MM.1S (cell line): ENCODE data around the gene NAA25.

Experiments used
- DNase-seq: peaks from one replicate; pipeline ENCODE4 v3.0.0-alpha.2; 2015
- H2AFZ ChIP-seq: fragments of 300-600 bp; sonication (generic); 2 replicates; pipeline ENCODE4 v1.6.0; 2016; ENCODE audit warnings: antibody characterized with exemption, low read length
- H3F3A ChIP-seq: fragments of 300-600 bp; sonication (generic); 2 replicates; pipeline ENCODE4 v1.6.1; 2016; ENCODE audit warnings: mild to moderate bottlenecking, antibody characterized with exemption, low read length, moderate library complexity, mixed read lengths; ENCODE audit not compliant: insufficient read depth
- H3K27ac ChIP-seq: fragments of 300-600 bp; sonication (generic); 2 replicates; pipeline ENCODE4 v1.5.1; 2016; ENCODE audit warnings: mild to moderate bottlenecking, low read length
- H3K27me3 ChIP-seq: fragments of 300-600 bp; sonication (generic); replicated peaks from 2 replicates; pipeline ENCODE4 v1.6.0; 2016; ENCODE audit warnings: low read length; ENCODE audit not compliant: insufficient read depth
- H3K36me3 ChIP-seq: fragments of 300-600 bp; sonication (generic); replicated peaks from 2 replicates; pipeline ENCODE4 v1.6.1; 2016; ENCODE audit warnings: mild to moderate bottlenecking, low read length, mixed read lengths; ENCODE audit not compliant: insufficient read depth
- H3K4me1 ChIP-seq: fragments of 300-600 bp; sonication (generic); 2 replicates; pipeline ENCODE4 v1.6.1; 2016; ENCODE audit warnings: low read length, mixed read lengths
- H3K4me2 ChIP-seq: fragments of 300-600 bp; sonication (generic); 2 replicates; pipeline ENCODE4 v1.6.0; 2016; ENCODE audit warnings: low read depth, low read length
- H3K4me3 ChIP-seq: fragments of 300-600 bp; sonication (generic); 2 replicates; pipeline ENCODE4 v1.5.1; 2016; ENCODE audit warnings: low read length, mixed read lengths
- H3K79me2 ChIP-seq: fragments of 300-600 bp; sonication (generic); 2 replicates; pipeline ENCODE4 v1.6.1; 2016; ENCODE audit warnings: mixed run types, low read length, mixed read lengths
- H3K9ac ChIP-seq: fragments of 300-600 bp; sonication (generic); 2 replicates; pipeline ENCODE4 v1.6.1; 2016; ENCODE audit warnings: low read length, mixed read lengths
- H3K9me2 ChIP-seq: fragments of 300-600 bp; sonication (generic); replicated peaks from 2 replicates; pipeline ENCODE4 v1.6.1; 2016; ENCODE audit warnings: mild to moderate bottlenecking, low read length, mixed read lengths; ENCODE audit not compliant: insufficient read depth
- H3K9me3 ChIP-seq: fragments of 300-600 bp; sonication (generic); replicated peaks from 2 replicates; pipeline ENCODE4 v1.6.1; 2016; ENCODE audit warnings: mild to moderate bottlenecking, low read length, mixed read lengths; ENCODE audit not compliant: insufficient read depth
- H4K20me1 ChIP-seq: fragments of 300-600 bp; sonication (generic); 2 replicates; pipeline ENCODE4 v1.6.1; 2016; ENCODE audit warnings: mild to moderate bottlenecking, low read length, moderate library complexity, mixed read lengths; ENCODE audit not compliant: insufficient read depth
- EZH2 ChIP-seq: fragments of 300-600 bp; sonication (generic); optimal IDR thresholded peaks from 2 replicates; pipeline ENCODE3; 2017; ENCODE audit warnings: low read depth, mild to moderate bottlenecking, antibody characterized with exemption, low read length, mixed read lengths
- EZH2phosphoT487 ChIP-seq: fragments of 300-600 bp; sonication (generic); IDR thresholded peaks from 2 replicates; pipeline ENCODE4 v1.6.1; 2018; ENCODE audit warnings: antibody characterized with exemption, low read length
- TF ChIP-seq, protein P1 (sequence below): fragments of 300-600 bp; sonication (generic); IDR thresholded peaks from 2 replicates; pipeline ENCODE4 v1.5.1; 2016; ENCODE audit warnings: antibody characterized with exemption, low read length, mixed read lengths

NAA25 gene

DNA sequence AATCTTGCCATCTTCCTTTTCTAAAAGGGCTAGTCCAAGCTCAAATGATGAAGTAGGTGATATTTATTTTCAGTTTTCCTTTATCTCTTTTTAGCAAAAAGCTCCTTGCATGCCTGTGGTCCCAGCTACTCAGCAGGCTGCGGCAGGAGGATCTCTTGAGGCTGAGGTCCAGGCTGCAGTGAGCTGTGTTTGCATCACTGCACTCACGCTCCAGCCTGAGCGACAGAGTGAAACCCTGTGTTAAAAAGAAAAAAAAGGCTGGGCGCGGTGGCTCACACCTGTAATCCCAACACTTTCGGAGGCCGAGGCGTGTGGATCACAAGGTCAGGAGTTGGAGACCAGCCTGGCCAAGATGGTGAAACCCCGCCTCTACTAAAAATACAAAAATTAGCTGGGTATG lies 100.6 kb downstream of the NAA25 start:
- H3K4me3 ChIP-seq, result no peak overlapping the region
- peaks cover 26% of the 10 kb centered on the region for H3K4me1 ChIP-seq
- no peak overlapping the region for H3K9ac ChIP-seq
- H3K9me3 ChIP-seq, result no peaks in the 10 kb centered on the region
- H3K79me2 ChIP-seq, result peaks cover 5% of the 10 kb centered on the region; the same call in 1 of the 2 replicates
- peaks cover 13% of the 10 kb centered on the region; the same call in 1 of the 2 replicates for H3F3A ChIP-seq
- no peaks in the 10 kb centered on the region for H4K20me1 ChIP-seq
- no peaks in the 10 kb centered on the region for H3K27me3 ChIP-seq
- H3K36me3 ChIP-seq, result no peaks in the 10 kb centered on the region
- no peak overlapping the region for H3K4me2 ChIP-seq
- H3K27ac ChIP-seq, result no peak overlapping the region
- TF ChIP-seq, protein P1, sequence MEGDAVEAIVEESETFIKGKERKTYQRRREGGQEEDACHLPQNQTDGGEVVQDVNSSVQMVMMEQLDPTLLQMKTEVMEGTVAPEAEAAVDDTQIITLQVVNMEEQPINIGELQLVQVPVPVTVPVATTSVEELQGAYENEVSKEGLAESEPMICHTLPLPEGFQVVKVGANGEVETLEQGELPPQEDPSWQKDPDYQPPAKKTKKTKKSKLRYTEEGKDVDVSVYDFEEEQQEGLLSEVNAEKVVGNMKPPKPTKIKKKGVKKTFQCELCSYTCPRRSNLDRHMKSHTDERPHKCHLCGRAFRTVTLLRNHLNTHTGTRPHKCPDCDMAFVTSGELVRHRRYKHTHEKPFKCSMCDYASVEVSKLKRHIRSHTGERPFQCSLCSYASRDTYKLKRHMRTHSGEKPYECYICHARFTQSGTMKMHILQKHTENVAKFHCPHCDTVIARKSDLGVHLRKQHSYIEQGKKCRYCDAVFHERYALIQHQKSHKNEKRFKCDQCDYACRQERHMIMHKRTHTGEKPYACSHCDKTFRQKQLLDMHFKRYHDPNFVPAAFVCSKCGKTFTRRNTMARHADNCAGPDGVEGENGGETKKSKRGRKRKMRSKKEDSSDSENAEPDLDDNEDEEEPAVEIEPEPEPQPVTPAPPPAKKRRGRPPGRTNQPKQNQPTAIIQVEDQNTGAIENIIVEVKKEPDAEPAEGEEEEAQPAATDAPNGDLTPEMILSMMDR, result no peak
- TF ChIP-seq EZH2, result no peak
- TF ChIP-seq EZH2phosphoT487, result no peak
- H3K9me2 ChIP-seq, result no peaks in the 10 kb centered on the region
- H2AFZ ChIP-seq, result no peak overlapping the region
- no peak for DNase-seq

DNA sequence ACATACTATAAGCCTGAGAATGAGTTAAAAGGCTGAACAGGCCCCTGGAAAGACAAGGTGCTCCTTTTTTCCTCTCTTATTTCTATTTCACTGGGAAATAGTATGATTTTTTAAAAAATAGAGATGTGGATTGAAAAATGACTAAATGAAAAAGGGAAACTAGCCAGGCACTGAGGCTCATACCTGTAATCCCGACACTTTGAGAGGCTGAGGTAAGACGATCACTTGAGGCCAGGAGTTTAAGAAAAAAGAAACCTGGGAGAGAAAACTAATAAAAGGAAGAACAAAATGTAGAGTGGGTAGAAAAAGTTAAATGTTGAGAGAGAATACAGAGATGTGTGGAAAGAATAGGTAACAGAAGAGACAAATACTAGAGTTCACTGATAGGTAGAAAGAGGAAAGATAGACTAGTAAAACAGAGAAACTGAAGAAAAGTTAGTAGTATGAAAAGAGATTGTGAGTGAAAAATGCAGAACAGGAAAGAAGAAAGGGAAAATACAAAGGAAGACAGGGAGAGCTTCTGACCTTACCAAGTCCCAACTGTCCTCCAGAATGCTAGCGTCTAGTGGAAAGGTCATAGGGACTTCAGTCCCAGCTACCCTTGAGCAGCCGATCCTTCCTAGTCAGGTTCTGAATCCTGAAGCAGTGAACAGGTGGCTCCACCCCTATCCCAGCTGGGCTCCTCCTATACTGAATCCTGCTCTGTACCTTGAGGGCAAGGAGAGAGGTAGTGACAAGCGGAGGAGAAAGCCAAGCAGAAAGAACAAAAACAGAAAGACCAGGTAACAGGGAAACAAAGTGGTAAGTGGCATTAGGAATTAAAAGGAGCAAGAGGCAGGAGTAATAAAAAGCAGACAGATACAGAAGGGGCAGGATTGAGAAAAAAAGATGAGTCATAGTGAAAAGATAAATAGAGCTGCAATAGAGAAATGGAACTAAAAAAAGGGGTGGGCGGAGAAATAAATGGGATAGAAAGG lies 102.9 kb downstream of the NAA25 start:
- Histone ChIP-seq H3K36me3 (no peaks in the 10 kb centered on the region), H4K20me1 (no peaks in the 10 kb centered on the region), H3F3A (peaks cover 9% of the 10 kb centered on the region; the same call in 1 of the 2 replicates), H3K79me2 (no peaks in the 10 kb centered on the region), H3K4me2 (no peak overlapping the region), H3K27me3 (no peaks in the 10 kb centered on the region), H3K9me2 (no peaks in the 10 kb centered on the region), H3K4me1 (peaks cover 24% of the 10 kb centered on the region), H3K9ac (no peak overlapping the region), H2AFZ (no peak overlapping the region), H3K9me3 (no peaks in the 10 kb centered on the region), H3K4me3 (no peak overlapping the region), H3K27ac (no peak overlapping the region)
- DNase-seq, result no peak
- TF ChIP-seq EZH2 (no peak), EZH2phosphoT487 (no peak)
- TF ChIP-seq, protein P1, result no peak

DNA sequence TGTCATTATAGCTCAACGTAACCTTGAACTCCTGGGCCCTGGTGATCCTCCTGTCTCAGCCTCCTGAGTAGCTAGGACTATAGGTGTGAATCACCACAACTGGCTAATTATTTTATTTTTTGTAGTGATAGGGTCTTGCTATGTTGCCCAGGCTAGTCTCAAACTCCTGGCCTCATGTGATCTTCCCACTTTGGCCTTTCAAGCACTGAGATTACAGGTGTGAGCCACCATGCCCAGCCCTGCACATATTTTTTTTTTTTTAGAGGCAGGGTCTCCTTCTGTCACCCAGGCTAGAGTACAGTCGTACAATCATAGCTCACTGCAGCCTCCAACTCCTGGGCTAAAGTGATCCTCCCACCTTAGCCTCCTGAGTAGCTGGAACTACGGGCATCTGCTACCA lies 104.5 kb downstream of the NAA25 start:
- Histone ChIP-seq H3K36me3 (no peaks in the 10 kb centered on the region), H3K9me3 (no peaks in the 10 kb centered on the region), H3F3A (no peaks in the 10 kb centered on the region), H2AFZ (no peak overlapping the region), H3K79me2 (no peaks in the 10 kb centered on the region), H3K4me2 (no peak overlapping the region), H4K20me1 (no peaks in the 10 kb centered on the region), H3K4me3 (no peak overlapping the region), H3K27ac (no peak overlapping the region), H3K9ac (no peak overlapping the region), H3K9me2 (no peaks in the 10 kb centered on the region), H3K4me1 (peaks cover 11% of the 10 kb centered on the region; the same call in 1 of the 2 replicates), H3K27me3 (no peaks in the 10 kb centered on the region)
- no peak for DNase-seq
- TF ChIP-seq EZH2 (no peak), EZH2phosphoT487 (no peak)
- TF ChIP-seq, protein P1, result no peak
